Cardiac muscle cell (in vitro differentiated cells and primary cell): ENCODE results near the gene MYO5A. TPM values are rescaled to one million over a fixed set of nuclear protein-coding genes. Genes with fewer than 3 reads are reported as not detected.

ENCODE experiments used
- DNase-seq, 2 donors: peaks; one replicate each; pipeline versions ENCODE4 v3.0.0 to v3.0.0-alpha.2; 2010 to 2017; ENCODE audit warnings: low read depth in 1 of 2, low spot score in 1 of 2
- H3K27ac ChIP-seq: fragments of 200-600 bp; sonication (generic); 2 replicates; pipeline ENCODE4 v1.5.1; 2016
- H3K27me3 ChIP-seq: fragments of 200-600 bp; sonication (generic); 2 replicates; pipeline ENCODE4 v1.6.0; 2016; ENCODE audit warnings: control low read depth
- H3K36me3 ChIP-seq: fragments of 200-600 bp; sonication (generic); 2 replicates; pipeline ENCODE4 v1.5.1; 2016; ENCODE audit warnings: control low read depth
- H3K4me1 ChIP-seq: fragments of 200-600 bp; sonication (generic); 2 replicates; pipeline ENCODE4 v1.8.1; 2017; ENCODE audit warnings: low read depth, mild to moderate bottlenecking, mixed run types
- H3K4me3 ChIP-seq: fragments of 200-600 bp; sonication (generic); 2 replicates; pipeline ENCODE4 v1.5.1; 2016; ENCODE audit warnings: mild to moderate bottlenecking
- H3K9me3 ChIP-seq: fragments of 200-600 bp; sonication (generic); 2 replicates; pipeline ENCODE4 v1.5.1; 2017; ENCODE audit warnings: low read depth, mild to moderate bottlenecking, control low read depth
- CTCF ChIP-seq: IDR thresholded peaks from 2 replicates; pipeline ENCODE4 v1.5.1; 2012; ENCODE audit warnings: low read depth, mild to moderate bottlenecking, low read length
- polyA plus RNA-seq: library from polyadenylated mRNA; unstranded; fragments of >200 nt; fragmentation: Nextera tagmentation; extraction: Ambion mirVana; gene quantifications from 2 replicates; pipeline ENCODE4 v1.2.1, GENCODE V29; 2016
- total RNA-seq: library from RNA; depleted of rRNA; stranded (reverse); fragments of >200 nt; gene quantifications from 2 replicates; pipeline ENCODE4 v1.2.3, GENCODE V29; 2016

The MYO5A gene
- total and polyA plus RNA-seq, 2 experiments from 2014 or later, result 5.1 to 27.7 TPM

GRCh38 chr15:52559022-52559421 is 30.3 kb upstream of the MYO5A start:
- H3K27me3 ChIP-seq, result no peaks in the 10 kb centered on the region
- no peak for DNase-seq
- peaks cover 18% of the 10 kb centered on the region for H3K36me3 ChIP-seq
- TF ChIP-seq CTCF, result no peak
- peaks cover 18% of the 10 kb centered on the region for H3K4me1 ChIP-seq
- no peaks in the 10 kb centered on the region for H3K9me3 ChIP-seq
- H3K4me3 ChIP-seq, result no peak overlapping the region
- no peak overlapping the region for H3K27ac ChIP-seq

- no peak for TF ChIP-seq CTCF
- peak in 1 of 2 donors; percentile 53 for DNase-seq
- no peaks in the 10 kb centered on the region for H3K27me3 ChIP-seq
- H3K4me3 ChIP-seq, result no peak overlapping the region
- H3K36me3 ChIP-seq, result peaks cover 18% of the 10 kb centered on the region
- no peaks in the 10 kb centered on the region for H3K9me3 ChIP-seq
- no peak overlapping the region for H3K27ac ChIP-seq
- H3K4me1 ChIP-seq, result peaks cover 18% of the 10 kb centered on the region
These were observed 29.5 kb upstream of the MYO5A start for GRCh38 chr15:52558196-52558595.

- TF ChIP-seq CTCF, result no peak
- H3K27ac ChIP-seq, result no peak overlapping the region
- no peak overlapping the region for H3K4me3 ChIP-seq
- no peak for DNase-seq
- peaks cover 18% of the 10 kb centered on the region for H3K36me3 ChIP-seq
- H3K4me1 ChIP-seq, result peaks cover 18% of the 10 kb centered on the region
- no peaks in the 10 kb centered on the region for H3K27me3 ChIP-seq
- no peaks in the 10 kb centered on the region for H3K9me3 ChIP-seq
These were observed 28.6 kb upstream of the MYO5A start for GRCh38 chr15:52557274-52557641.

GRCh38 chr15:52556524-52557273 is 28.0 kb upstream of the MYO5A start:
- TF ChIP-seq CTCF, result no peak
- no peak for DNase-seq
- H3K4me3 ChIP-seq, result no peak overlapping the region
- no peaks in the 10 kb centered on the region for H3K27me3 ChIP-seq
- peaks cover 24% of the 10 kb centered on the region for H3K36me3 ChIP-seq
- peaks cover 18% of the 10 kb centered on the region for H3K4me1 ChIP-seq
- H3K9me3 ChIP-seq, result no peaks in the 10 kb centered on the region
- H3K27ac ChIP-seq, result no peak overlapping the region

GRCh38 chr15:52552303-52552702 is 23.6 kb upstream of the MYO5A start:
- DNase-seq, result no peak
- H3K4me3 ChIP-seq, result no peak overlapping the region
- H3K27ac ChIP-seq, result no peak overlapping the region
- H3K27me3 ChIP-seq, result no peaks in the 10 kb centered on the region
- no peaks in the 10 kb centered on the region for H3K9me3 ChIP-seq
- peaks cover 37% of the 10 kb centered on the region for H3K36me3 ChIP-seq
- H3K4me1 ChIP-seq, result no peaks in the 10 kb centered on the region
- TF ChIP-seq CTCF, result no peak
